ENCODE results near the gene KLC3.
A peak's percentile ranks its signal among the peaks of the same experiment; 100 is the strongest.

KLC3 gene

DNA sequence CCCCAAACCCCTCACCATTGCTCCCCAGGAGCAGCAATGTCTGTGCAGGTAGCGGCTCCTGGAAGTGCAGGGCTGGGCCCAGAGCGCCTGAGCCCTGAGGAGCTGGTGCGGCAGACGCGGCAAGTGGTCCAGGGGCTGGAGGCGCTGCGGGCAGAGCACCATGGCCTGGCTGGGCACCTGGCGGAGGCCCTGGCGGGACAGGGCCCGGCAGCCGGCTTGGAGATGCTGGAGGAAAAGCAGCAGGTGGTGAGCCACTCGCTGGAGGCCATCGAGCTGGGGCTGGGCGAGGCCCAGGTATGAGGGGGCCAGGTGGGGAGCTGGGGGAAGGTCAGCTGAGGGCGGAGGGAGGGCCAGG is 4.9 kb downstream of the KLC3 start:
- TF ChIP-seq ESRRG (CRISPR knock-in tag; IDR thresholded peaks at IDR 0.05): no peak
- no peak for TF ChIP-seq CSDC2 (CRISPR knock-in tag; IDR thresholded peaks at IDR 0.05)
- ATAC-seq: no peak

- no peak for ATAC-seq
- TF ChIP-seq ARNTL (CRISPR knock-in tag; IDR thresholded peaks at IDR 0.05; ENCODE audit: borderline replicate concordance, low read depth): no peak
- no peak for TF ChIP-seq ISL1 (CRISPR knock-in tag; IDR thresholded peaks at IDR 0.05)
- no peak for TF ChIP-seq PPARA (CRISPR knock-in tag; IDR thresholded peaks at IDR 0.05; ENCODE audit: borderline replicate concordance)
- TF ChIP-seq ZC3H10 (CRISPR knock-in tag; IDR thresholded peaks at IDR 0.05): no peak
These were observed 5.9 kb downstream of the KLC3 start for GRCh38 chr19:45346449-45346848.

DNA sequence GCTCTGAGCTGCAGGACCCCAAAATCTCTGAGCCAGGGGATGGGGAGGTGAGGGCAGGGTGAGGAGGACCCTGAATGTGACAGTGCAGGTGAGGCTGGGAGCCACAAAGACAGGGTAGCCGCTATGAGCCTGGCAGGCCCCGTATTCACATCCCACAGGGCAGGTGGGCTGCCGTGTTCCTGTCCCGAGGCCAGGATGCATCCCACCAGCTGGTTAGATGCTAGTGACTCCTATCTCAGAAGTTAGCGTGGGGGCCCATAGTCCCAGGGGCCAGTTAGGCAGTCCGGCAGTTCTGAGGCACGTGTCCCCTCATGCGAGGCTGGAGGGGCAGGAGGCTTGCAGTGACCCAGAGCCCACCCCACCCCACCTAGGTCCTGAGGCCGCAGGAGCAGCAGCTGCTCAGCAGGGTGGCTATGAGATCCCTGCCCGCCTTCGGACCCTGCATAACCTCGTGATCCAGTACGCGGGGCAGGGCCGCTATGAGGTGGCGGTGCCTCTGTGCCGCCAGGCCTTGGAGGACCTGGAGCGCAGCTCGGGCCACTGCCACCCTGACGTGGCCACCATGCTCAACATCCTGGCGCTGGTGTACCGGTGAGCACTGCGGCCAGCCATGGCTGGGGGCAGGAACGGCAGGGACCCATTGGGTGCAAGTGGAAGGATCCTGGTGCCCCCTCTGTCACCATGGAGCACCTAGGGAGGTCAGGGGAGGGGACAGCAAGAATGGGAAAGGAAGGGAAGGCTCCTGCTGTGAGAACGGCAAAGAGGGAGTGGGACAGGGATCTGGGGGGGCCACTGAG is 7.2 kb downstream of the KLC3 start:
- peak; percentile 12 for ATAC-seq
- TF ChIP-seq ZC3H10 (CRISPR knock-in tag; IDR thresholded peaks at IDR 0.05) (no peak), CREB5 (CRISPR knock-in tag; IDR thresholded peaks at IDR 0.05; ENCODE audit: low read depth) (no peak), CSDC2 (CRISPR knock-in tag; IDR thresholded peaks at IDR 0.05) (no peak), OSR1 (CRISPR knock-in tag; IDR thresholded peaks at IDR 0.05) (no peak), TOX (CRISPR knock-in tag; IDR thresholded peaks at IDR 0.05; ENCODE audit: borderline replicate concordance) (no peak), TCF4 (CRISPR knock-in tag; IDR thresholded peaks at IDR 0.05; ENCODE audit: borderline replicate concordance) (no peak), ISL1 (CRISPR knock-in tag; IDR thresholded peaks at IDR 0.05) (no peak), CSRNP3 (CRISPR knock-in tag; IDR thresholded peaks at IDR 0.05) (no peak)
- TF ChIP-seq, protein P1, sequence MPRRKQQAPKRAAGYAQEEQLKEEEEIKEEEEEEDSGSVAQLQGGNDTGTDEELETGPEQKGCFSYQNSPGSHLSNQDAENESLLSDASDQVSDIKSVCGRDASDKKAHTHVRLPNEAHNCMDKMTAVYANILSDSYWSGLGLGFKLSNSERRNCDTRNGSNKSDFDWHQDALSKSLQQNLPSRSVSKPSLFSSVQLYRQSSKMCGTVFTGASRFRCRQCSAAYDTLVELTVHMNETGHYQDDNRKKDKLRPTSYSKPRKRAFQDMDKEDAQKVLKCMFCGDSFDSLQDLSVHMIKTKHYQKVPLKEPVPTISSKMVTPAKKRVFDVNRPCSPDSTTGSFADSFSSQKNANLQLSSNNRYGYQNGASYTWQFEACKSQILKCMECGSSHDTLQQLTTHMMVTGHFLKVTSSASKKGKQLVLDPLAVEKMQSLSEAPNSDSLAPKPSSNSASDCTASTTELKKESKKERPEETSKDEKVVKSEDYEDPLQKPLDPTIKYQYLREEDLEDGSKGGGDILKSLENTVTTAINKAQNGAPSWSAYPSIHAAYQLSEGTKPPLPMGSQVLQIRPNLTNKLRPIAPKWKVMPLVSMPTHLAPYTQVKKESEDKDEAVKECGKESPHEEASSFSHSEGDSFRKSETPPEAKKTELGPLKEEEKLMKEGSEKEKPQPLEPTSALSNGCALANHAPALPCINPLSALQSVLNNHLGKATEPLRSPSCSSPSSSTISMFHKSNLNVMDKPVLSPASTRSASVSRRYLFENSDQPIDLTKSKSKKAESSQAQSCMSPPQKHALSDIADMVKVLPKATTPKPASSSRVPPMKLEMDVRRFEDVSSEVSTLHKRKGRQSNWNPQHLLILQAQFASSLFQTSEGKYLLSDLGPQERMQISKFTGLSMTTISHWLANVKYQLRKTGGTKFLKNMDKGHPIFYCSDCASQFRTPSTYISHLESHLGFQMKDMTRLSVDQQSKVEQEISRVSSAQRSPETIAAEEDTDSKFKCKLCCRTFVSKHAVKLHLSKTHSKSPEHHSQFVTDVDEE (CRISPR knock-in tag; IDR thresholded peaks at IDR 0.05): no peak

- peak; percentile 3 for ATAC-seq
- TF ChIP-seq CSRNP3 (CRISPR knock-in tag; IDR thresholded peaks at IDR 0.05) (no peak), CSDC2 (CRISPR knock-in tag; IDR thresholded peaks at IDR 0.05) (no peak), ZNF70 (CRISPR knock-in tag; IDR thresholded peaks at IDR 0.05) (no peak), ZFP30 (CRISPR knock-in tag; IDR thresholded peaks at IDR 0.05) (no peak), ZFP3 (CRISPR knock-in tag; IDR thresholded peaks at IDR 0.05) (no peak), OSR1 (CRISPR knock-in tag; IDR thresholded peaks at IDR 0.05) (no peak), ISL1 (CRISPR knock-in tag; IDR thresholded peaks at IDR 0.05) (no peak), ESRRG (CRISPR knock-in tag; IDR thresholded peaks at IDR 0.05) (no peak), CREB5 (CRISPR knock-in tag; IDR thresholded peaks at IDR 0.05; ENCODE audit: low read depth) (no peak), PATZ1 (CRISPR knock-in tag; IDR thresholded peaks at IDR 0.05; ENCODE audit: borderline replicate concordance) (no peak), ZNF565 (CRISPR knock-in tag; conservative IDR thresholded peaks at IDR 0.05; ENCODE audit: low read depth) (no peak), BACH2 (CRISPR knock-in tag; IDR thresholded peaks at IDR 0.05; ENCODE audit: borderline replicate concordance) (no peak), PPARA (CRISPR knock-in tag; IDR thresholded peaks at IDR 0.05; ENCODE audit: borderline replicate concordance) (no peak)
- TF ChIP-seq, protein P1 (CRISPR knock-in tag; IDR thresholded peaks at IDR 0.05): no peak
These were observed 8.0 kb downstream of the KLC3 start for GRCh38 chr19:45348367-45349125.

Measured in SK-N-SH treated with all-trans-retinoic acid at 6 μM for 48 hours (cell line).